ENCODE results near the gene GSTP1.
A peak's percentile ranks its signal among the peaks of the same experiment; 100 is the strongest.

GSTP1 gene

GRCh38 chr11:67629386-67630227 lies 46.0 kb downstream of the GSTP1 start, which contains the start of gene NUDT8:
Gene NUDT8 (minus strand): TSS chr11:67629937. CDS start chr11:67629911, 26 bp downstream.
- DNase-seq (ENCODE audit: low spot score), result peak; percentile 85
- FAIRE-seq, result peak; percentile 90

DNA sequence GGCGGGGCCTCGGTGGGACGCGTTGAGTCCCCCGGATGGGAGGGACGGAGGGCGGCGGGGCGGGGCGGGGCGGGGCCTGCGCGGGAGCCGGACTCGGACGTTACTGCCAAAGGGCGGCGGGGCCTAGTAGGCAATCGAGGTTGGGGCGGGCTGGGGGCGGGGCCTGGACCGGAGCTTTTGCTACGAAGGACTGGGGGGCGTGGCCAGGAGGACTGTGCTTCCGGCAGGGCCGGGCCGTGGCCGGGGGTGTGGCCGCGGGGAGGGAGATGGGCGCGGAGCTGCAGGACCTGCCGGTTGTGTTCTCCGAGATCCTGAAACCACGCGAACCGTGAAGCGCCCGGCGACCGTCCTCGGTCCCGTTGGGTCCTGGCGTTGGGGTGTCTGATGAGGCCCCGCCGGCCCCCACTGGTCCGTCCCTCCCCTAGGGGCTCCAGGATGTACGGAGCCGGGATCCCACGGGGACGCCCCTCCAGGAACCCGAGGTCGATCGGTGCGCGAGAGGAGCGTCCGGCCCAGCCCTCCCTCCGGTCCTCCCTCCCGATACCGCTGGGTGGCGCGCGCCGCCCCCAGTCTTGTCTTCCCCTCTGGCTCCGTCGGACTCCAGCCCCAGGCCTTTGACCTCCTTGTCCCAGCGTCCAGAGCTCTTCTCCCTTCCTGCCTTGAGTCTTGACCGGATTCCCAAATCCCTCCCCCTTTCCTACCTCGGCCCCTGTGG lies 46.8 kb downstream of the GSTP1 start:
- peak; percentile 99 for DNase-seq (ENCODE audit: low spot score)
- FAIRE-seq, result no peak

- DNase-seq (ENCODE audit: low spot score) (no peak), FAIRE-seq (no peak)
These were observed 47.3 kb downstream of the GSTP1 start for GRCh38 chr11:67630943-67631331.

DNA sequence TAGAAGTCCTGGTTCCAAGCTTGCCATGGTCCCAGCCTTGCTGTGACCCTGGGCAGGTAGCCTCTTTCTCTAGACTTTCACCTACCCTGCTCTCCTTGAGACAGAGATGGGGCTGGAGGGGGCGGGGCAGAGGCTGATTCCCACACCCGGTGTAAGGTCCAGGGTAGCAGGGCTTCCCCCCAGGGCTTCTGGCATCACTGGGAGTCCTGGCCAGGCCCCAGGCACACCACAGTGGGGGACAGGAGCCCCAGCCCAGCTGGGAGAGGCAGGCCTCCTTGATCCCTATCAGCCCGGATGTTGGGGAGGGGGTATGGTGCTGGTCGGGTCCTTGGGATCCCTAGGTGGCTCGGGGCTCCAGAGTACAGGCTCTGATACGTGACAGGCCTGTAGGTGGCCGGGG lies 47.8 kb downstream of the GSTP1 start:
- FAIRE-seq, result no peak
- DNase-seq (ENCODE audit: low spot score), result no peak

DNA sequence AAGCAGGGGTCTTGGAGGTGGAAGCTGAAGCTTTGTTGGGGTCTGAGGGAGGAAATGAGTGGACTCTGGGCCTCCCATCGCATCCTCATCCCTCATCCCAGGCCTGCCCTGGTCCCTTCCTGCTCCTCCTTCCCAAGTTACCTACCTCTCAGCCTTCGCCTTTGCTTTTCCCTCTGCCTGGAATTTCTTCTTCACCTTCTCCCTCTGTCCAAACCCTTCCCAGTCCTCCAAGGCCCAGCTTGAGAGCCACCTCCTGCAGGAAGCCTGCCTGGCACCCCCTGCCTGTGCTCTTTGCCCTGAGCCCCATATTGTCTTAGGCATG lies 48.2 kb downstream of the GSTP1 start:
- no peak for FAIRE-seq

GRCh38 chr11:67632175-67632981 lies 48.8 kb downstream of the GSTP1 start:
- DNase-seq (ENCODE audit: low spot score) (no peak), FAIRE-seq (no peak)

More for the DNA sequence above, 48.2 kb downstream of the GSTP1 start:
- DNase-seq (ENCODE audit: low spot score), result no peak

DNA sequence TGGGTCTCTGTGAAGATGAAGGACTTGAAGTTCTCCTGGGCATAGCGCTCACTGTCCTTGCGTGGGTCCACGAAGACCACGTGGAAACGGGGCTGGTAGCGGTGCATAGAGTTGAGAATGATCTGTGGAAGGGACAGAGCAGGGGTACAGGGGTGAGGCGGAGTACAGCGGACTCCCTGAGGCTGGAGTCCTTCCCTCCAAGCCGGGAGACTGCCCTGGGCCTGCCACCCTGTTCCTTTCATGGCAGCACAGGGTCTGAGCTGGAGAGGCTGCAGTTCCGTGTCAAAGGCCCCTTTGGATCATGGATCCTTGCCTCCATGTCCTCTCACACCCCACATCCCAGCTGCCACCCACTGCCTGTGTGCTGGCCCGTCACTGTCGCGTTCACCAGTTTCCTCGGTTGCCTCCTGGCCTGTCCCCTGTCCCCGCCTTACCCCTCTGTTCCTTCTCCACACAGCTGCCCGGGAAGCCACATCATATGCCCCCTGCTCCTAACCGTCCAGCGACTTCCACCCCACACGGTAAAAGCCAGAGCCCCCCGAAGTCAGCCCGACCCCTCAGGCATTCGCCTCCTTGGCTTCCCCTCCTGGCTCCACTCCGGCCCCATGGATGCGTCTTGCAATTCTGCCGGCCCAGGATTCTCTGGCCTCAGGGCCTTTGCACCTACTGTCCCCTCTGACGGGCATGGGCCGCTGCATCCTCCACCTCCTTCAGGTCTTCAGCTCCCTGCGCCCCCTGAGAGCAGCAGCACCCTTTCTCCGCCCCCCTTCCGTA lies 49.6 kb downstream of the GSTP1 start:
- DNase-seq (ENCODE audit: low spot score) (no peak), FAIRE-seq (no peak)

- no peak for FAIRE-seq
- no peak for DNase-seq (ENCODE audit: low spot score)
These were observed 50.2 kb downstream of the GSTP1 start for GRCh38 chr11:67633758-67634365.

DNA sequence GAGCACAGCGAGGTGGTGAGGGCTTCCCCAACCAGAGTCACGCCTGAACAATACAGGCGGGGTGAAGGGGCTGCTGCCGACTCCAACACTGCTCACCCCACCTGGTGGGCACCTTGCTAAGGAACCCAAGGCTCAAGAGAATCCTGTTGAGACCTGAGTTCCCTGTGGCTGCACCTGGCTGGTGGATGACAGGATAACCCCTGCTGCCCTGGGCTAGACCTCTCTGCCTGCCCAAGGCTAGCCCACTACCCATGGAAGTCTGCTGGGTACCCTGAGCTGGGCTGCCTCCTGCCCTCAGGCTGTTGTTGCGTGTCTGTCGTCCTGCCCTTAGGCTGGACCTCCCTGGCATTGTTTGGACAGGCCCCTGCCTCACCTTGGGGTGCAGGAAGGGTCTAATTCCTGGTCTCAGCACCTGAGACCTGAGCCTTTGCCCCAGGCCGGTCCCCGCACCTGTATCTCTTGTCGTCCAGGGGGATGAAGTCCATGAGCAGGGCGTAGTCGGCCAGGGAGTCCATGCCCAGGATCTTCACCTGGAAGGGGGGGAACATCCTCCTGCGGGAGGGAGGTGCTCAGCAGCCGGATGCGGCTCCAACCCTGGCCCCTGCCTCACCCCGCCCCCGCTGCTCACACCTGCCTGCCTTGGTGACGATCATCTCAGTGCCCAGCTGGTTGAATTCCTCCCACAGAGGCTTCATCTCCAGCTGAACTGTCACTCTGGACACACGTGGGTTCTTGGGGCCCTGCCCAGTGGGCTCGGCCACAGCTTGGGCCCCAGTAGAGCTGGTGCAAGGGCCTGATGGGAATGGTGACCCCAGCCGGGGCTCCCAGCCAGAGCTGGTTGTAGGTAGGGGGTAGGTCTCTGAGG lies 51.0 kb downstream of the GSTP1 start:
- DNase-seq (ENCODE audit: low spot score) (no peak), FAIRE-seq (peak; percentile 37)

- FAIRE-seq (no peak), DNase-seq (ENCODE audit: low spot score) (no peak)
These were observed 51.6 kb downstream of the GSTP1 start for GRCh38 chr11:67635231-67635521.
